Ecto neural progenitor cell (in vitro differentiated cells): Measurements from ENCODE around the gene FNDC8.
A peak's percentile ranks its signal among the peaks of the same experiment; 100 is the strongest.
"Not testable (repeated sequence)": the region's sequence is repeated elsewhere in the genome, so short reads cannot be mapped to it uniquely, and the experiment has no call there.

Experiments used
- DNase-seq: peaks from one replicate; pipeline ENCODE4 v3.0.0-alpha.2; 2018; ENCODE audit warnings: low spot score

Gene FNDC8

DNA sequence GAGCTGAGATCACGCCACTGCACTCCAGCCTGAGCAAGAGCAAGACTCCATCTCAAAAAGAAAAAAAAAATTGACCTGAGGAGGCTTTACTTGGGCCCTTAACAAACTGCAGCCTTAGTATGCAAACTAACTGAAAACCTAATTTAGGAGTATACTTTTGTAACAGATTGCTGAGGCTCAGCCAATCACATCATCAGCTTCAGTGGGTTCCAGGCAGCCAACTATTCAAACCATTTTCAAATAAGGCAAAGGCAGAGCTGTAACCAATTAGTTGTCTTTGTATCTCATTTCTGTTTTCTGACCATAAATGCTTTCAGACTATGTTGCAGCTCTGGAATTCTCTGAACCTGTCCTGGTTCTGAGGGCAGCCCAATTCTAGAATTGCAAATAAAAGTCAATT is 25.7 kb upstream of the FNDC8 start:
- DNase-seq, result no peak

DNA sequence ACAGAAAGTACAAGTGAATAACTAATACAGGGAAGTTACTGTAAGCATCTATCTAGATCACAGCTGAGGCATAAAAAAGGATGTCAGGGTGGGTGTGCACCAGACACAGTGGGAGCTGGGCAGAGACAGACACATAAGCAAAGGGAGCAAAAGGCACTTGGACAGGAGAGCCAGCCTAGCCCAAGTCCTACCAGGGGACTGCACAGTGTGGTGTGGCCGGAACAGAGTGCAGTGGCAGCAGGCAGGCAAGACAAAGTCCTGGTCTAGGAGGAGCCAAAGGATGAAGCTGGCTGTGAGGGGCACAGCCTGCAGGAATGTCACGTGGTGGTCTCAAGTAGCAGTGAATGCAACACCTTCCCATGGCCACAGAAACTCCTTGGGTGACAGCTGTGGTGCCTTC is 23.6 kb upstream of the FNDC8 start:
- DNase-seq, result no peak

DNA sequence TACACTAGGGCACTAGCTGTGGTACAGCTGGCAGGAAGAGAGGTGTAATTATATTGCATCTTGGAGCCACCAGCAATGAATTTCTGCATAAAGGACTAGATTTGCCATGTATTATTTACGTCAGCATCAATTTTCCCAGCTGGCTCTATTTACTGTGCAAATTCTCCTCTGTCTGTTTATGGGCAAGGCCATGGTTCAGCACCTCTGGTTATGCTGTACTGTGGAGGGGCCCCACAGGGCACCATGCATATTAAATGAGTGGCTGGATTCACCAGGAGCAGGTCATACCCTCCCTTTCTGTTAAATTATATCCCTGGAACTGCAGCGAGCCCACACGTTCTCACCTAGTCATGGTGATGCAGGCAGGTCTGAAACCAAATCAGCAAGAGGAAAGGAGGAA is 21.5 kb upstream of the FNDC8 start:
- DNase-seq, result no peak

DNA sequence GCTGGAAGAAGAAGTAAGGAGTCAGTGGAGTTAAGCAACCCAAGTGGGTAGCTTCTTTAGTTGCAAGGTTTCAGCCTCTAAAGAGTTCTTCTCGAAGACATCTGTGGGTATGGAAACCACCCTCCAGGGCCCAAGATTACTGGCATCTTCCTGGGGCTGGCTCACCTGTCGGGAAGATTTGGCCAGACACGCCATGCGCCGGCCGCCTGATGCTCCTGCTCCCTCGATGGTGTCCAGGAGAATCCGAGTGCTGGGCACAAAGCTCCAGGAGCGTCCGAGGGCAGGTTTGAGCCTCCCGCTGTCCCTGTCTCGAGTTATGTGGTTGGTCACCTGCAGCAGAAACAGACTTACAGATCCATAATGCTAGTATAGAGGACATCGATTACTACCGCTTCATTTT is 20.4 kb upstream of the FNDC8 start:
- no peak for DNase-seq

DNA sequence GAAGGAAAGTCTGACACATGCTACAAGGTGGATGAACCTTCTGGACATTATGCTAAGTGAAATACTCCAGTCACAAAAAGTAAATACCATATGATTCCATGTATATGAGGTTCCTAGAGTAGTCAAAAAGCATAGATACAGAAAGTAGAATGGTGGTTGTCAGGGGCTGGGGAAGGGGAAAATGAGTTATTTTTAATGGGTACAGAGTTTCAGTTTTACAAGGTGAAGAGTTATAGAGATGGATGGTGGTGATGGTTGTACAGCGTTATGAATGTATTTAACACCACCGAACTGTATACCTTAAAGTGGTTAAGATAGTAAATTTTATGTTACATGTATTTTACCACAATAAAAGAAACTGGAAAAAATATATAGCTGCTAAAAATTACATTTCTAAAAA is 19.7 kb upstream of the FNDC8 start:
- DNase-seq, result no peak

DNA sequence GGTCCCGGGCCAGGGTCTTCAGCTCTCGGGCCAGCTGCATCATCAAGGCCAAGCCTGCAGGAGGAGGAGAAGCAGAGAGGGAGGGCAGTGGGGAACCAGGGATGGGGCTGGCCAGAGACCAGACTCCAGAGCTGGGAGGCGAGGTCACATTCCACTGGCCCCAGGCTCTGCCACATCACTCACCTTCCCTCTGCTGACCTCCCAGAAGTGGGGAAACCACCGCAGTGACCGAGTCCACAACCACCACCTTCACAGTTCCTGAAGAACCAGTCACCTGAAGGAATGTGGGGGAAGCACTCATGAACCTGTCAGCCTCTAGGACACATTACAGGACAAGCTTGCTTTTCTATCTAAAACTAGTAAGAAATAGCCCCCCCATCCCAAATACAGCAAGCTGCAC is 18.1 kb upstream of the FNDC8 start:
- DNase-seq, result no peak

DNA sequence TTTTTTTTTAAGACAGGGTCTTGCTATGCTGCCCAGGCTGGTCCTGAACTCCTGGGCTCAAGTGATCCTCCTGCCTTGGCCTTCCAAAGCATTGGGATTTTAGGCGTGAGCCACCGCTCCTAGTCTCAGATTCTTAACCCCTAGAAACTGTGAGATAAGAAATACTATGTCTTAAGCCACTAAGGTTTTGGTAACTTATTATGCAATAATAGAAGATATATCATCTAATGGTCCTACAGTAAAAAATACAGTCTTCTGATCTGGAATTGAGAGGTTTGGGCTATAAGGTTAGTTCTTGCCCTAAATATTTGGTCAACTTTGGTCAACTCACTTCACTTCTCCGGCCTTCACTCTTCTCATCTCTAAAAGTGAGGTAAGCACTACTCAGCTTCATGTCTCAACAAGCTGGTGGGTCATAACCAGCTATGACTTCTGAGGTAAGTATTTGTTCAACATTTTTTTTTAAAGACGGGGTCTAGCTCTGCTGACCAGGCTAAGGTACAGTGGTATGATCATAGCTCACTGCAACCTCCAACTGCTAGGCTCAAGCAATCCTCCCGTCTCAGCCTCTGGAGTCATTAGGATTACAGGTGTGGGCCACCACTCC is 16.5 kb upstream of the FNDC8 start:
- no peak for DNase-seq

DNA sequence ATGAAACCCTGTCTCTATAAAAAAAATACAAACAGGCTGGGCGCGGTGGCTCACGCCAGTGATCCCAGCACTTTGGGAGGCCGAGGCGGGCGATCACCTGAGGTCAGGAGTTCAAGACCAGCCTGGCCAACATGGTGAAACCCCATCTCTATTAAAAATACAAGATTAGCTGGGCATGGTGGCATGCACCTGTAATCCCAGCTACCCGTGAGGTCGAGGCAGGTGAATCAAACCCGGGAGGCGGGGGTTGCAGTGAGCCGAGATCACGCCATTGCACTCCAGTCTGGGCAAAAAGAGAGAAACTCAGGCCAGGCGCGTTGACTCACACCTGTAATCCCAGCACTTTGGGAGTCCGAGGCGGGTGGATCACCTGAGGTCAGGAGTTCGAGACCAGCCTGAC is 10.6 kb upstream of the FNDC8 start:
- DNase-seq, result not testable (repeated sequence)

DNA sequence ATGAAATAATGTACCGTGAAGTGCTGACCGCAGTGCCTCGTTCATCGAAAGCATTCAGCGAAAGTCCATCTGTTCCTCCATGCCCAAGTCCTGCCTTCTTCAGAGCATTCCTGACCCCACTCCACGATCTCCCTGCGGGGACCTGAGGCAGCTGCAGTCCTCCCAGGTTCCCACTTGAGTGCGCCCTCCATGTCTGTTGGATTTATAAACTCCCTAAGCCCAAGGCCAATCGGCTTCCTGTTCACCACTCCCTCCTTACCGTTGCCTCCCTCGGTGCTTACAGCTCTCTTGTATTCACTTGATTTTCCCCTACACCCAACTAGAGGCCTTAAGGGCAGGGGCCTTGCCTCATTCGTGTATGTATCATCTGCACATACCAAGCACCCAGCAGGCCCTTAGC is 4.6 kb upstream of the FNDC8 start:
- peak; percentile 54 for DNase-seq

DNA sequence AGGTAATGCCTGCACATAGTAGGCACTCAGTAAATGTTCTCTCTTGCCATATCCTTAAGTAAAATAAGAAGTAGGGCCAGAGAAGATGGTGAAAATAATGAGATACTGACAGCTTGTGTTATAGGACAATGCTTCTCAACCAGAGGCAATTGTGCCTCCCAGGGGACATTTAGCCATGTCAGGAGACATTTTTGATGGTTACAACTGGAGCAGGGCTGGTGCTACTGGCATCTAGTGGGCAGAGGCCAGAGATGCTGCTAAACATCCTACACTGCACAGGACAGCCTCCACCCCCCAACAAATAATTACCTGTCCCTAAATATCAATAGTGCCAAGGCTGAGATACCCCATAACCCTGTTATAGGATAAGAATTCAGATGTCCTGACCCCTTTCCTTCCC is 3.4 kb upstream of the FNDC8 start:
- DNase-seq, result no peak

DNA sequence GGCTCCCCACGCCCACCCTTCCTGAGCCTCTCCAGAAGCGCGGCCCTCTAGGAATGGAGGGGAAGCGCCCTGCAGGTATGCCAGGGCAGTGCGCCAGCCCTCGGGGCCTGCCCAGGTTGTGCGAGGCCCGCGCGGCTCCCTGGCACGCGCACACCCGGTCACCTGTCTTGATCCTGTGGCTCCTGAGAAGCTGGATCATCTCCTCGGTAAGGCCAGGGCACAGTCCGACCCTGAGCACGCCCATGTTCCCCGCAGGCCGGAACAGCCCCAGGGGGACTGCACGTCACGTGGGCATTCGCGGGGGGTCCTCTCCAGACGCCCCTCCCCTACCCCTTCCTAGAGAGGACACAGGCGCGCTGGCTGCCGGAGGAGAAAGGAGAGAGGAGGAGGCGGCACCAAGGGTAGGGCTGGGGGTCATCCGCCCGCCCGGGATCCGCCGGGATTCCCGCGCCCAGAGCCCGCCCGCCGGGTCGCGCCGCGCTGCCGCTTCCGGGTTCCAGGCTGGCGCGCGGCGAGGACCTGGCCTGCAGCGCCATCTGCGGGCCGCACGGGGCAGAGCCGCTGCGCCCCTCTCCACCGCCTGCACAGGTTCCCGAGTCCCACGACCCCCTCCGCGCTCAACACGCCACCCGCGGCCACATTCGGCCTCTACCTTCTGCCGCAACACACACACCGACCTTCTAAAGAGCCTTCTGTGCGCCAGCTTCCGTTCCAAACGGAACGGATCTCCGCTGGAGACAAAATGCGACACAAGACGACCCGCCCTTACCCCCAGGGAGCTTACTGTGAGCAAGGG is 1.8 kb upstream of the FNDC8 start, which contains the start of gene RAD51D:
Gene RAD51D (minus strand): TSS at position 491 of the 796 bp plus-strand sequence. CDS start 247 bp downstream, at position 244.
- DNase-seq, result peak; percentile 94

DNA sequence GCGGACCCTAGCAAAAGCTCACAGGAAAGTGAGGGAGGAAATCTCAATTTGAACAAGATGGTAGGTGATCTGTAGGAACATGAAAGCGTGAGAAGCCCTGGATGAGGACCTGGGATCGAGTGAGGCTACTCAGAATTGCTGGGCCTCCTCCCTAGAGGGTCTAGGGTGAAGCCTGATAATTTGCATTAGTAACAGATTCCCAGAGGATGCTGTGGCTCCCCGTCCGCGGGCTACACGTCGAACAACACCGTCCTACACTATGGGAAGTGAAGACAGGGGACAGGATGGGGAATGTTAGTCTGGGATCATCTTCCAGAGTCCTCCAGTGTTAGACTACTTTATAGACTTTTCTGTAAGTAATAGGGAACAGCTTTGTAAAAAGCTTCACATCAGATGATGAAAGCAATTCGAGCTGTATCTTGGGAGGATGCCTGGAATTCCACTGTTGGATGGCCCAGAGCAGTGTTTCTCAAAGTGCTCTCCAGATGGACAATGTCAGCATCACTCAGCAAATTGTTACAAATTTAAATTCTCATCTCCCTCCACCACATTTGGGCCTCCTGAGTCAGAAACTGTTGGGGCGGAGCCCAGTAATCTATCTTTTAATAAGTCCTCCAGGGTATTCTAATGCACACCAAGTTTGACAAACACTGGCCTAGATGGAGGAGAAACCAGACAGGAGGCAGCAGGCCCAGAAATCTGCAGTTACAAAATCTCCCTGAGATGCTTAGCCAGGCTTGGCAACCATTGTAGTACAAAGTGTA is 6.5 kb downstream of the FNDC8 start:
- DNase-seq, result no peak

DNA sequence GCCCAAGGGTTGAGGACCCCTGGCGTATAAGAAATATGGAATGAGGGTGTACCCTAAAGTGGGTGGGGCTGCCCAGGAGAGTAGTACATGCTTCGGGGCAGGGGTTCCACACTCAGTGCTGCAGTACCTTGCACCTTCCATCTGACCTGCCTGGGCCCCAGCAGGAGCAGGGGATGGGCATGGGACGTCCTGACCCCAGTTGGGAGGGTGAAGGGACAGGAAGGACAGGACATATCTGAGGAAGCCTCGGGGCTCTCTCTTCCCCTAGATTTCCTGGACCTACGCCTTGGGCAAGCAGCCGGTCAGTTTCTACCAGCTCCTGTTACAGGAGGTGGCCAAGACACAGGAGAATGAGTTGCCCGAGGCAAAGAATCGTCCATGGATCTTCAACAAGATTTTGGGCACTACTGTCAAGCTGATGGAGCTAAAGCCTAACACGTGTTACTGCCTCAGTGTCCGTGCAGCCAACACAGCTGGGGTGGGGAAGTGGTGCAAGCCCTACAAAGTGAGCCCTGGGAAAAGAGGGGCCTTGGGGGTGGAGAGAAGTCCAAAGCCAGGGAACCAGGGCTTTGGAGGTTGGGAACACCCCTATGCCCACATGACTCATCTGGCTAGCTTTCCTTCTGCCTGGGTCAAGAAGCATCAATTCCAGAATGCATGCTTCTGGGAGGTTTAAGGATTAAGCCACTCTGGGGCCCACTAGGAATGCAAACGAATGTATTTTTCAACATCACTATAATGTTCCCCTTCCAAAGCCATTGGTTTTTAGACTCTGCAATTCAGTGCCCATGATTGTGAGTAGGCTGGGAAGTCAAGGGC is 7.9 kb downstream of the FNDC8 start:
- DNase-seq, result no peak

DNA sequence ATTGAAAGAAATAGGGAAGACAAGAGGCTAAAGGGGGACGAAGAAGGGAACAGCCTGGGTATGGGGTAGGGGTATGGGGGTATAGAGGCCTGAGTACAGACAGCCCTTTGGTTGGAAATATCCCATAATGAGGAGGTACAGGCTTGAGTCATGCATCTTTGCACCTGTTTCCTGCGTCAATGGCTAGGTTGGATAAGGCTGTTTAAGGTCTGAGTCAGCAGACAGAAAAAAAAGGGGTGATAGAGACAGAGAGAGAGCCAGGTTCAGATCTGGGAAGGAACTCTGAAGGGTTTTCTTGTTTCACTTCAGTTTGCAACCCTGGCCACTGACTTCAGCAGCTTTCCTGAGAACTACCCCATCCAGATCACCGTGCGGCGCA is 8.5 kb downstream of the FNDC8 start:
- DNase-seq, result no peak

DNA sequence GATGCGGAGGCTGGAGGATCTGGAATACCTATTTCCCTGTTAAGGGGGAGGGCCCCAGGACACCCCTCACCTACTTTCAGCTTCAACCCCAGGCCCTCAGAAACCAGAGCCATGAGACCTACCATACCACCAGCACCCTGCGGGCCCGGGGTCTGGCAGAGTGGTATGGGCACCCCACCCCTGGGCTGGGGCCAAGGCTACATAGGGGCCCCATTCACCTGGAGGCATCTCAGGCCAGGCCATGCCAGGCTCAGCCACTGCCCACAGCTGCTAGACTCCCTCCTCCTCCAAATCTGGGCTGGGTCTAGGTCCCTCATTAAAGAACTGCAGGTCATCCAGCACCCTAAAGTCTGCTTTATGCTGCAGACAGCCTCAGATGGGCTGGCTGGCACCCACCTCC is 9.0 kb downstream of the FNDC8 start:
- DNase-seq, result no peak

DNA sequence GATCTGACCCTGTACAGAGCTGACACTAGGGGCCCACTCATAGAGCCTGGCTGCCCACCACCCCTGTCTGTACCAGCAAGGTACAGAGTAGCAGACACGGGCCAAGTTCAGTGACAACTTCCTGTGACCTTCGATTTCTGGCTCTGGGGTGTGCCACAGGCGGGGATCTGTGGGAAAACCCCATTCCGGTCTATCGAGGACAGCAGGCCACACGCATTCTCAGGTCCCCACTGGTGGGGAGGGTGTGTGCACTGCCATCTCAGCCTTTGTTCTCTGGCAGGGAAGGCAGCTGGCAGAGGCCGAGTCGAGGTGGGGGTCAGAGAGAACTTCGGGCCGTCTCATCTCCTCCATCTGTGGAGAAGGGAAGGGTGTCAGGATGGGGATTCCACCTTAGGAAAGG is 10.7 kb downstream of the FNDC8 start:
- DNase-seq, result no peak

DNA sequence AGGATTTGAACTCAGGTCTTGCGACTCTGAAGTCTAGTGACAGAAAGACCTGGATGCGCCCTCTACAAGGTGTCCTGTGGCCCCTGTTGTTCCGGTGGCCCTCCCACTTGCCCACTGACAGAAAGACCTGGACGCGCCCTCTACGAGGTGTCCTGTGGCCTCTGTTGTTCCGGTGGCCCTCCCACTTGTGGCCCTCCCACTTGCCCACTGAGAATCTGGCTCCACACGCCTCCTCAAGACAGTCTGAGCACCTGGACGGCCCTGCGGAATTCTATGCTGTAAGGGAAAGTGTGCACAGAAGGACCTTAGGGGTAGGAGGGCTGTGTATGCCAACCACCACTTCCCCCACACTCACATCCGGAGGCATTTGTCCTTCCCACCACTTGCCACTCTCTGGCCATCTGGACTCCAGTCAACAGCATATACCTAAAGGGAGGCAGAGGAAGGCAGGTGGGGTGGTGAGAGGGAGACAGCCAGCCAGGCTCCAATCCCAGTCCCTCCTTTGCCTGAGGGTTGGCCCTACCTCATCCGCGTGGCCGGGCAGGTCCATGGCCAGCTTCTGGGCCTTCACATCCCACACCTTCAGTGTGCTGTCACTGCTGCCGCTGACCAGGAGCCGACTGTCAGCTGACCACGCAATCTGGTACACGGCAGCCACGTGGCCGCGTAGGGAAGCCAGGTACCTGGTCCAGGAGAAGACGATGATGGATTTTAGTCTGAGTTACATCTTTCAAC is 11.6 kb downstream of the FNDC8 start:
- no peak for DNase-seq

DNA sequence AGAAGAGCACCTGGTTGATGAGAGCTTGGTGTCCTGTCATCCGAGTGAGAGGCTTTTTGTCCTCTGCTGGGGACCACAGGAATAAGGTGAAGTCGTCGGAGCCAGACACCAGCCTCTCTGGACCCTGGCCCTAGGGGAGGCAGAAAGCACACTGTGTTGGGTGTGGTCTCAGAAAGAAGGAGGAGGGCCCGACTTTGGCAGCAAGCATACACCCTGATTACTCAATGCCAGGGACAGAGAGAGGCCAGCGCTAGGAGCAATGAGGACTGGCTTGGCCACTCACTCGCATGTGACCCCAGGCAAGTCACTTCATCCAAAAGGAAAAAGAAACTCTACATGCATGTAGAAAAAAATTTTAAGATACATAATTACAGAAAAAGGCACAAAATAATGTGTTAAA is 13.9 kb downstream of the FNDC8 start:
- no peak for DNase-seq

DNA sequence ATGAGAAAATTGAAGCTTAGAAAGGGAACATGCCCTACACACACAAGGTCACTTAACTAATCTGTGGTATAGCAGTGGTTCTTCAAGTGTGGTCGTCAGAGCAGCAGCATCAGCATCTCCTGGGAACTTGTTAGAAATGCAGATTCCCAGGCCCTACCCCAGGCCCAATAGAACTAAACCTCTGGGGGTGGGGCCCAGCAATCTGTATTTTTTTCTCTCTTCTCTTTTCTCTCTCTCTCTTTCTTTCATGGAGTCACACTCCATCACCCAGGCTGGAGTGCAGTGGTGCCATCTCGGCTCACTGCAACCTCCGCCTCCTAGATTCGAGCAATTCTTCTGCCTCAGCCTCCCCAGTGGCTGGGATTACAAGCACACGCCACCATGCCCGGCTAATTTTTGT is 16.8 kb downstream of the FNDC8 start:
- DNase-seq, result no peak

DNA sequence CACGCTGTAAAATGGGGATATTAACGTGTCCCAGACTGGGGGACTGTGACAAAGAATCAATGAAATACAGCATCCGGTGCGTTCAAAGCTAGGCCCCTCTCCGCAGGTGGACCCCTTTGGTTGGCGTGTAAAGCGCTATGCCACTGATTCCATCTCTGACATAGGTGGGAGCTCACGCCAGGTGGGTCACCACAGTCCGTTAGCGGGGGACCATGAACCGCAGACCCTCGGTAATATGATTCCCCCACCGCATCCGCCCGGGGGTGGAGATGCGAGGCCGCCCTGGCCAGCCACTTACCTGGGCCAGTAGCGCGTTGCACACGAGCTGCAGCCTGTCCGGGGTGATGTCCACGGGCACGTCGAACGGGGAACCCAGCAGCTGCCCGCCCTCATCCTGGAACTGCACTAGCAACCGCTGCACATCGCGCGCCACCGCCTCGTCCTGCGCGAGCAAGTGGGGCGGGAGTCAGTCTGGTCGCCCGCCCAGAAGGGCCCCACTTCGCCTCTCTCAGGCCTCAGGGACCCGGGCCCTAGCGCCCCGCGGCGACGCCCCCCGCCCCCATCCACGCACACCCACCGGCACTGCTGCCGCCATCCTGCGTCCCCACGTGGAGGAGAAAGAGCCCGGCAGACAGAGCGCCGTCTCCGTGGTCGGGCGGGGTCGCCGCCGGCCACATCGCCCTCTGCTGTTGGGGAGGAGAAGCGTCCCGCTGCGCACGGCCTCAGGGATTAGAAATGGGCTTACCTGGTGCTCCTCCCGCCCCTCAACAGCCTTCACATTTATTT is 20.5 kb downstream of the FNDC8 start, which contains the start of gene NLE1:
Gene NLE1 (minus strand): TSS at position 623 of the 786 bp plus-strand sequence. CDS start 28 bp downstream, at position 595.
- peak; percentile 96 for DNase-seq

DNA sequence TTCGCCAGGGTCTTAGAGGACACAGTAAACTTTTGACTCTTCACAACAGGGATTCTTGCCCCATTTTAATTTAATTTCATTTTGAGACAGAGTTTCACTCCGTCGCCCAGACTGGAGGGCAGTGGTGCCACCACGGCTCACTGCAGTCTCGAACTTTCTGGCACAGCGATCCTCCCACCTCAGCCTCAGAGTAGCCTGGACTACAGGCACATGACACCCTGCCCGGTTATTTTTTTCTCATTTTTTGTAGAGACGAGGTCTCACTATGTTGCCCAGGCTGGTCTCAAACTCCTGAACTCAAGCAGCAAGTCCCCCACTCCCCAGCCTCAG is 21.0 kb downstream of the FNDC8 start:
- no peak for DNase-seq
